ENCODE measurements around the gene ITGB1BP2. TPM values are rescaled to one million over a fixed set of nuclear protein-coding genes. Genes with fewer than 3 reads are reported as not detected.
A peak's percentile ranks its signal among the peaks of the same experiment; 100 is the strongest.
"Not testable (repeated sequence)": the region's sequence is repeated elsewhere in the genome, so short reads cannot be mapped to it uniquely, and the experiment has no call there.

The ITGB1BP2 gene
- 1.1 TPM for total RNA-seq

DNA sequence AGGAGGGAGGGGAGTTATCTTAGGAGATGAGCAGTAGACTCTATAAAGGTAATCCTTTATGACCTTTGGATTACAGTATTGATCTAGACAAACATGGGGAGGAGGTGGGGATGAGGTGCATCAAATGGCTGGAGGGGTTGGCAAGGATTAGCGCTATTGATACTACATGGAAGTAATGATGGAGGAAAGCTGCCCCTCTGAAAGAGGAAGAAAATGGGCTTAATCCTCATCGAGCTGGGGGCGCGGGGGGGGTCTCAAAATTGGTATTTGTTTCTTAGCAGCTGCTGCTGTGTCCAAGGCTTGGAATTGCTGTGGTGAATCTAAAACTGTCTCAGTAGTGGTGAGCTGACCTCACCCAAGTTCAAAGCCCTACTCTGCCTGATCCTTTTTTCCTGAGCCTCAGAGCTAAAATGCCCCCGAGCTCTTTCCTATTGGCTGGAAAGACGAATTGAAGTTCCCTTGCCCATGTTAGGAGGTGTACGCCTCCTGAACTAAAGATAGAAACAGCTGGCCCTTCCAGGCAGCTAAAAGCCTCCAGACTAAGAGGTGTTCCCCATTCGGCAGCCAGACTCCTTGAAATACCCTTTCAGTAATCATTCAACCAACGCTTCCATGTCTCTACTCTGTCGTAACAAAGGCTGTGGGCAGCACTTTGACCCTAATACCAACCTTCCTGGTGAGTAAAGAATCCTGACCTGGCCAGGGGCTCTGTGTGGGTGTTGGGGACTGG is at the start of gene ITGB1BP2:
TSS of gene ITGB1BP2 (plus strand) at position 556 of the 730 bp plus-strand sequence. CDS start at position 613, 57 bp downstream.
- DNase-seq (ENCODE audit: low read depth in 2 of 3, low spot score in 2 of 3) = no peak

DNA sequence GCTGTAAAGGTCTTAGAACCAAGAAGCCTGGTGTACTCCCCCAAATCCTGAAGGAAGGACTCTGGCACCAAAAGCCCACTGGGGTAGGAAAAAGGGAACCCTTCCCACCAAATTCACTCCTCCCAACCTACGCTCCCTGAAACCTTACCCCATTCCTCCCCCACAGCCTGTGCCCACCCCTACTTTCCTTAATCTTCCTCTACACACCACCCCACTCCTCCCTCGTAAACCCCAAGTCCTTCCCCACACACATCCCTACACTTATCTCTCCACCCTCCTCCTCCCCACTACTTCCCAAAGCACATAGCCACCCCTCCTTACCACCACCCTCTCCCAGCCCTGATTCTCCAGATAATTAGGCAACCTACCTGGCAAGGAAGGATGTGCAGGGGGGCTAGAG is 49.3 kb upstream of the ITGB1BP2 start:
- no peak for DNase-seq (ENCODE audit: low read depth in 2 of 3, low spot score in 2 of 3)

DNA sequence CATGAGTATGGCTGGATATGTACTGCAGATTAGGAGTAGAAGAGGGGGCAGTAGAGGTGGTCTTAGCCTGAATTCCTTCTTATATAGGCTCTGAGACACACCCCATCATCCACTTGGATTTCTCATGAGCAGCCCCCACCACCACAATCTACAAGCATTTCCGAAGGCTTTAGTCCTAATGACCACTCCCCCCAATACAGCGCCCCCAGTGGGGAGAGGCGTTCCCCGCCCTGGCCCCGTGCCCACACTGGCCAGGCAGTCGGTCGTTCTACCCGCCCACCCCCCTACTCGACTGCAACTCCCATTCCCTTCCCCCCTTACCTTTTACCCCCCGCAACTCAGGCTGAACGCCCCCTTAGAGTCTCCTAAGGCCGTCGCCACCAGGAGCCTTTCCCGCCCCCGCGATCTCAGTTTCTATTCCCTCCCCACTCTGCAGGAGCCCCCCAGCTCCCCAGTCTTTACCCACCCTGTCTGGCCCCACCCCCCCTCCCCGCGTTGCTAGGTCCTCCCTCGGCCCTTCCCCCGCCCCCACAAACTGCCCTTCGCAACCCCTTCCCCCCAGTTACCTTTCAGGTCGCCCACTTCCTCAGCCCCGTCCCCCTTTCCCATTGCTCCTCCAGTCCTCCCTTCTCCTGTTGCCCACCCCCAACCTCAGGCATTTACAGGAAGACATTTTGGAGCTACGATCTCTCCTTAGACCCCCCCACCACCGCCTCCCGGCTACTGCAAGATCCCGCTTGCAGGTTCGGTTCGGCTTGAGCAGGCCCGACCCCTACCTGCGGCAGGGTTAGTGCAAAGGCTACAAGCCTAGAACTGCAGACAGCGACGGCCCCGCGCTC is 48.1 kb upstream of the ITGB1BP2 start:
- peak in 1 of 3 donors; percentile 58 for DNase-seq (ENCODE audit: low read depth in 2 of 3, low spot score in 2 of 3)

DNA sequence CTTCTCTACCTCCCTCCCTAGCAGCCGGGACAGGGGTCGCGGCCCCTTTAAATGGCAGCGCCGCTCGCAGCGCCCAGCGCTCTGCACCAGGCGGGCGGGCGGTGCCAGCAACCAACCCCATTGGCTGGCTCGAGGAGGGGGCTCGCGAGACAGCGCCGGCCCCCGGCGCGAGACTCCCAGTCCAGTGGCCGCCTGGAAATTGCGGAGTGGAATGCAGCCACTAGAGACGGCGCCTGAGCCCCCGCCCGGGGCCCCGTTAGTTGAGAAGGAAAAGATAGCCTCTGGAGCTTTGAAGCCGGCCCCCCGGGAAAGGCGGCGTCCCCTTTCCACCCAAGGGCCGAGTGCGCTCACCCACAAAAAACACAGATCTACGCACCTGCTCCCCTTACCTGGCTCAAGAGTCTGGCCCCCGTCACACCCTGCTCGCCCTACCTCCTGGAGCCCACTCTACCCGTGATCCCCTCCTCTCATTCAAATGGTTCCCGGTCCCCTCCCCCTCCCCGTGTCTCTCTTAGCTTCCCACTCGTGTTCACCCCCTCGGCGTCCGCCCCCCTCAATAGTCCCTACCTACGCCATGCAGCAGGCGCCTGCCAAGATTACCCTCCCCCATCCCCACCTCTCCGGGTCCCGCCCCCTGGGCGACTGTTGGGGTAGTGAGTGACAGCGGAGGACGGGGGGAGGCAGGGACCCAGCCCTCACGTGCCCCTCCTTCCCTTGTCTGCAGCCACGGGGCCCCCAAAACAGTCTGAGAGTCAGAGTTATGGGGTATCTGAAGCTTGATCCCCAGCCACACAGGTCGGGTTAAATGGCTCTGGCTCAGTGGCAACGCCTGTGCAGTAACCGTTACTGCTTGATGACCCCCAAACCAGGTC is 47.2 kb upstream of the ITGB1BP2 start, which contains the start of gene ZMYM3:
TSS of gene ZMYM3 (minus strand) at position 49 of the 872 bp plus-strand sequence. CDS start 885 bp downstream, outside the sequence.
- DNase-seq (ENCODE audit: low read depth in 2 of 3, low spot score in 2 of 3) = peak; percentile 33 to 90 (median 85)

DNA sequence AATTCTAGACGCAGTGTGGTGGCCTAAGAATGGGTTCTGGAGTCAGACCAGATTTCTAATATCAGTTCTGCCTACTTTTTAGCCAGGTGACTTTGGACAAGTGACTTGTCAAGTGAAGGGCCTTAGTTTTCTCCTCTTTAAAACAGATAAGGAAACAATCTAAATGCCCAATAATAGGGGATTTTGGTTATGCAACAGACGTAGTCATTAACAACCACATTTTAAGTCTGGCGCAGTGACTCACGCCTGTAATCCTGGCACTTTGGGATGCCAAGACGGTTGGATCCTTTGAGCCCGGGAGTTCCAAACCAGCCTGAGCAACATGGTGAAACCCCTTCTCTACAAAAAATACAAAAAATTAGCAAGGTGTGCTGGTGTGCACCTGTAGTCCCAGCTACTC is 45.5 kb upstream of the ITGB1BP2 start:
- no peak for DNase-seq (ENCODE audit: low read depth in 2 of 3, low spot score in 2 of 3)

DNA sequence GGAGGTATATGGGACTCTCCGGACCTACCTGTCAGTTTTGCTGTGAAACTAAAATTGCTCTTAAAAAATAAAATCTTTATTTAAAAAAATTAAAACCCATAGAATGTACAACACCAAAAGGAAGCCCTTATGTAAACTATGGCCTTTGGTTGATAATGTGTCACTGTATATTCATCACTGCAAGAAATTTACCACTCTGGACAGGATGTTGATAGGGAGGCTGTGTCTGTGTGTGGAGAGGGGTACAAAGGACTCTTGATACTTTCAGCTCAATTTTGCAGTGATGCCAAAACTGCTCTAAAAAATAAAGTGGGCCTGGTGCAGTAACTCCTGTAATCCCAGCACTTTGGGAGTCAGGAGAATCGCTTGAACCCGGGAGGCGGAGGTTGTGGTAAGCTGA is 44.7 kb upstream of the ITGB1BP2 start:
- DNase-seq (ENCODE audit: low read depth in 2 of 3, low spot score in 2 of 3) = no peak

DNA sequence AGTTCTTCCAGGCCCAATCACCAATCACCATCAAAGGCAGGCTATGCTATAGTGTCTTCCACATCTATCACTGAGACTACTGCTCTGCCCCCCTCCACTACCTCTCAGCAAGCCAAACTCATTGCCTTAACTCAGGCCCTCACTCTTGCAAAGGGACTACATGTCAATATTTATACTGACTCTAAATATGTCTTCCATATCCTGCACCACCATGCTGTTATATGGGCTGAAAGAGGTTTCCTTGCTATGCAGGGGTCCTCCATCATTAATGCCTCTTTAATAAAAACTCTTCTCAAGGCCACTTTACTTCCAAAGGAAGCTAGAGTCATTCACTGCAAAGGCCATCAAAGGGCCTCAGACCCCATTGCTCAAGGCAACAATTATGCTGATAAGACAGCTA is 32.9 kb upstream of the ITGB1BP2 start:
- not testable (repeated sequence) for DNase-seq (ENCODE audit: low read depth in 2 of 3, low spot score in 2 of 3)

DNA sequence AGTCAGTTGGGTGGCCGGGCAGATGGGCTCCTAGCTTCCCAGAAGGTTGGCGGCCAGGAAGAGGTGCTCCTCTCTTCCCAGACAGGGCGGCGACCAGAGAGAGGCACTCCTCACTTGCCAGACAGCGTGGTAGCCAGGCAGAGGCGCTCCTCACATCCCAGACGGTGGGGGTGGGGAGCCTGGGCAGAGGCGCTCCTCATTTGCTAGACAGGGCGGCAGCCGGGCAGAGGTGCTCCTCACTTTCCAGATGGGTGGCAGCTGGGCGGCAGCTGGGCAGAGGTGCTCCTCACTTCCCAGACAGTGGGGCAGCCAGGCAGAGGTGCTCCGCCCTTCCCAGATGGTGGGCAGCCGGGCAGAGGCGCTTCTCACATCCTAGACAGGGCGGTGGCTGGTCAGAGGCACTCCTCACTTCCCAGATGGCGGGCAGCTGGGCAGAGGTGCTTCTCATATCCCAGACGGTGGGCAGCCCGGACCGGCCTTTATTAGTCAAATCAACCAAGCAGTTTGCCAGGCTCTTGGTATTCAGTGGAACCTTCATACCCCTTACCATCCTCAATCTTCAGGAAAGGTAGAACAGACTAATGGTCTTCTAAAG is 31.7 kb upstream of the ITGB1BP2 start:
- DNase-seq (ENCODE audit: low read depth in 2 of 3, low spot score in 2 of 3) = no peak

DNA sequence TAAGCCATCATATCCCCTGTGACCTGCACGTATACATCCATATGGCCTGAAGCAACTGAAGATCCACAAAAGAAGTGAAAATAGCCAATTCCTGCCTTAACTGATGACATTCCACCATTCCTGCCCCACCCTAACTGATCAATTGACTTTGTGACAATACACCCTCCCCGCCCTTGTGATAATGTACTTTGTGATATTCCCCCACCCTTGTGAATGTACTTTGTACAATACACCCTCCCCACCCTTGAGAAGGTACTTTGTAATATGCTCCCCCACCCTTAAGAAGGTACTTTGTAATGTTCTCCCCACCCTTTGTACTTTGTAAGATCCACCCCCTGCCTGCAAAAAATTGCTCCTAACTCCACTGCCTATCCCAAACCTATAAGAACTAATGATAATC is 29.2 kb upstream of the ITGB1BP2 start:
- DNase-seq (ENCODE audit: low read depth in 2 of 3, low spot score in 2 of 3) = not testable (repeated sequence)

DNA sequence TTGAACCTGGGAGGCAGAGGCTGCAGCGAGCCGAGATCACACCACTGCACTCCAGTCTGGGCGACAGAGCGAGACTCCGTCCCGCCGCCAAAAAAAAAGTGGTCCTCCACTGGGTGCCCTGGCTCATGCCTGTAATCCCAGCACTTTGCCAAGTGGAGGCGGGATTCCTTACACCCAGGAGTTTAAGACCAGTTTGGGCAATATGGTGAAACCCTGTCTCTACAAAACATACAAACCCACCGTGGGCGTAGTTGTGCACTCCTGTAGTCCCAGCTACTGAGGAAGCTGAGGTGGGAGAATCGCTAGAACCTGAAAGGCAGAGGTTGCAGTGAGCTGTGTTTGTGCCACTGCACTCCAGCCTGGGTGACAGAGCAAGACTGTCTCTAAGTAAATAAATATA is 20.2 kb upstream of the ITGB1BP2 start:
- not testable (repeated sequence) for DNase-seq (ENCODE audit: low read depth in 2 of 3, low spot score in 2 of 3)

DNA sequence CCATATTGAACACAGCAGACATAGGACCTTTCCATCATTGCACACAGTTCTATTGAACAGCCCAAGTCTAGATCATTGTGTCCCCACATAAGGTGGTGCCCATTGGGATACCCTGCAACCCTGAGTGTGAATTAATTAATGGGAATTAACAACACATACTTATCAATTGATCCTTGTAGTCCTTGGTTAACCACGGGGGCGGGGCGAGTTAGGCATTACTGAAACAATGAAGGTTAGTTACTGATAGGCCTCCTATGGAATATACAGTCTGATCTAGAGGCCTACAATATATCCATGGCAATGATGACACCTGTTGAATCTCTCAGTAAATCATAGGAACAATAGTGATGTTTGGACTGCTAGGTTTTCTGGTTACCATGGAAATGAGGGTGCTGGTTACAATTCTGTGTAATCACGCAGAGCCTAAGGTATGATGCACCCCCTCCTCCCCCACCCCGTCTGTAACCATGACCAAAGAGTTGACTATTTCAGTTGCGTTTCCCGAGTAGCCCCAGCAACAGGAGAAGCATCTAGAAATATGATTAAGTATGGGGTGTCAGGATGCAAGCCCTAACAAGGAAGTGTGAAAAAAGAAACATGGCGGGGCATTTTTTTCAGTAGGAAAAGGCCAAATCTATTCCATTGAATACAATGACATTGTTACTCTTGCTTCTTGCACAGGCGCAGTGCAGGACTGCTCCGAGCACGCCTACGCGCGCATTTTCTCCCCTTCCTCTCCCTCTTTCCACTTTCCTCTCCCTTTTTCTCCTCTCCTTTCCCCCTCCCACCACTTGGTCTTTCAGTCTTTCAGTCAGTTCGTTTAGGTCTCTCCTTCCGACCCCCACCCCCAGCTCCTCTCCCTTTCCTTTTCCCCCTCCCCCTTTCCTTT is 18.8 kb upstream of the ITGB1BP2 start:
- DNase-seq (ENCODE audit: low read depth in 2 of 3, low spot score in 2 of 3) = peak in 2 of 3 donors; percentile 23 to 41

DNA sequence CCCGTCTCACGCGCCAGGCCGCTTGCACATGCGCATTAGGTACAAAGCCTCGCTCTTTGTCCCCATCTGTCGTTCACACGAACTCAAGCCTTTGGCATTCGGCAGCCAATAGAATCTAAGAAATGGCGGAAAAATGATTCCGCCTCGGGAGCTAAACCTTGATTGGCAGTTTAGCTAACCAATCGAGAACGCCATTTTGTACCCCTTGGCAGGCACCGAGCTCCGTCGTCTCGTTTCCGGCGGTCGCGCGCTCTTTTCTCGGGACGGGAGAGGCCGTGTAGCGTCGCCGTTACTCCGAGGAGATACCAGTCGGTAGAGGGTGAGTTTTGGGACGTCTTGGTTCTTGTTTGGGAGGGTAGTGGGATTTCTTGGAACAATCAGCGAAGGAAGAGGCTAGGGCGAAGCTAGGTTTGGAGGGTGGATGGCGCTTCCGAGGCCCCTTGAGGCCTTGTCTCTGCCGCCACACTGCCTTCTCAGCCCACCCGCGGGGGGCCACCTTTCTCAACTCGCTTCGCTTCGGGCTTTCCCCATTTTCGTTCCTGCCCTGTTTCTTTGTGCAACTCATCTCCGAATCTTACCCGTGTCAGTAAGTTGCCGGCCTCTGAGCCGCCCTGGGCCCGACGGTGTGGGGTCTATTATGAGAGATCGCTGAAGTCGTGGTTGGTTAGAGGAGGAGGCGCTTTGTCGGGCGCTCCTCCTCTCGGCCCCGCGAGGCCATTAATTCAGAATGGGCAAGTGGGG is 18.0 kb upstream of the ITGB1BP2 start, which contains the start of gene NONO:
TSS of gene NONO (plus strand) at position 233 of the 741 bp plus-strand sequence. CDS start 7,003 bp downstream, outside the sequence.
- DNase-seq (ENCODE audit: low read depth in 2 of 3, low spot score in 2 of 3) = peak; percentile 71 to 98 (median 96)

DNA sequence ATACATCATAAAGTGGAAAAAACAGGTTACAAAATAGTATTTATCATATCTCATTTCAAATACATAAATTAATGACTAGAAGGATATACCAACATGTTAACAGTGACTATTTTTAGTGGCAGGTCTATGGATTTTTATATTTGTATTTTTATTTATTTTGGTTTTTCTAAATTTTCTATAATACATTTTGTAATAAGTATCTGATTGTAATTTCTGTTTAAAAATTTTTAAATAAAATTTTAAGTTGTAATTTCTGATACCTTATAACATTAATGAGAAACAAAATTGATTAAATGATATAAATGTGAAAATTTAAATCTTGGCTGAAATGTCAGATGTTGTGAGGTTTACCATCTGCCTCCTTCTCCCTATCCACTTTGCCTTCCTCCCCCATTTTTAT is 15.6 kb upstream of the ITGB1BP2 start:
- DNase-seq (ENCODE audit: low read depth in 2 of 3, low spot score in 2 of 3) = no peak

DNA sequence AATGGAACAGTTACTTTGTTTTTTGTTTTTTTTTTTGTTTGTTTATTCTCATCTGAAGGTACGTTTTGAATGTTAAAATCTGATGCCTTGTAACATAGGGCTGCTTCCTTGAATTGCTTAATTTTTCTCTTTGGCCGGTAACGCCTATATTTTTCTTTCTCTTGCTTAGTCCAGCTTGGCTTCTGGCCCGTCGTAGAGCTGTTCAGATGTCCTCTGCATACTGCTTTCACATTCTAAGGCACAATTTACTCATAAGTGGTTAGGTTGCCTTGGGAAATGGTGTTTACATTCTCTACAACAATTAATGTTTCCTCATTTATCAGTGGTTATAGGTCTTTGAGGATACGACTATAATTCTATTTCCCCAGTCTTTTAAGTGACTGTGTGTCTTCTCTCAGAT is 10.2 kb upstream of the ITGB1BP2 start:
- DNase-seq (ENCODE audit: low read depth in 2 of 3, low spot score in 2 of 3) = no peak

DNA sequence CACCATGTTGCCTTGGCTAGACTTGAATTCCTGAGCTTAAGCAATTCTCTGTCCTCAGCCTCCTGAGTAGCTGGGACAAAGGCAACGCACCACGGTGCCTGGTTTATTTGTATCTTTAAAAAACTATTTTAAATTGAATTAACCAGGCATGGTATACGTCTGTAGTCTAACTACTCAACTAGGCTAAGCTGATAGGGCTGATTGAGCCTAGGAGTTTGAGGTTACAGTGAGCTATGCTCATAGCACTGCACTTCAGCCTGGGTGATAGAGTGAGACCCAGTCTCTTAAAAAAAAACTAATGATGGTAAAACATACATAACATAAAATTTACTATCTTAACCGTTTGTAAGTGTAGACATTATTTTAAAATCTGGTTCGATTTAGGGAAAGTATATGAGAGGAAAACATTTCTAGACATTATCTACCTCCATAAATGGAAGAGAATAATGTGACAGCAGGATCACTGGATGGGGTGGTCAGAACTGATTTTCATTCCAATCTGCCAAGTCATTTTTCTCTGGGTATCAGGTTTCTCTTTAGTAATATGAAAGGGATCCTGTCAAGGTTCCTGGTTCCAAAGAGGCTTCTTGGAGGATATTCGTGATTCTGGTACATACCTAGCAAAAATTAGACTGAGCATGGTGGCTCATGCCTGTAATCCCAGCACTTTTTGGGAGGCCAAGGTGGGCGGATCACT is 8.7 kb upstream of the ITGB1BP2 start:
- DNase-seq (ENCODE audit: low read depth in 2 of 3, low spot score in 2 of 3) = no peak

DNA sequence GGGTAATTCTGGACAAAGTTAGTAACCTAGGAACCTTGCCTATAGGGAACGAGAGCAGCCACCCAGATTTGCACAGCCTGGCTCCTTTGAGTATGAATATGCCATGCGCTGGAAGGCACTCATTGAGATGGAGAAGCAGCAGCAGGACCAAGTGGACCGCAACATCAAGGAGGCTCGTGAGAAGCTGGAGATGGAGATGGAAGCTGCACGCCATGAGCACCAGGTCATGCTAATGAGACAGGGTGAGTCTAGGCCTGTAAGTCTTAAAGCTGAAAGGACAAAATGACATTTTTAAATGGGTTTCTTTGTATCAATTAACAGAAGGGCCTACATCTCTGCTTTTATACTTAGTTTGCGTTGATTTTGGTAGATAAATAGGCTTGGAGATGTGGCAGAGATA is 4.7 kb upstream of the ITGB1BP2 start:
- no peak for DNase-seq (ENCODE audit: low read depth in 2 of 3, low spot score in 2 of 3)

DNA sequence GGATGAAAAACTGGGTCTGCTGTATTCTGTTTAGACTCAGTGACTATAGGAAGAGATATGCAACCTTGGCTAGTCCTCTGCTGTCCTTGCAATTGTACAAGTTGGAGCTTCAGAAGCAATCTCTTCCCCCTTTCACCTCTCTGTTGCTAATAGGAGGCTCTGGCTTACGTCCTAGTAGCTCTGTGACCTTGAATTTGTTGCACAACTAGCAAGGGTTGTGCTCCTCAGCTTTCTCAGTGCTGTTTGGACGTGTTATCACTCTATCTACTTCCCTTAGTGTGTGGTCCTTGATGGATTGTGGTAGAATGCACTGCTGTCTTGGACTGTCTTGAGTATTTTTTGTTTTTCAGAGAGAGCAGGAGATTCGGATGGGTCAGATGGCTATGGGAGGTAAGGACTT is 3.4 kb upstream of the ITGB1BP2 start:
- DNase-seq (ENCODE audit: low read depth in 2 of 3, low spot score in 2 of 3) = no peak

DNA sequence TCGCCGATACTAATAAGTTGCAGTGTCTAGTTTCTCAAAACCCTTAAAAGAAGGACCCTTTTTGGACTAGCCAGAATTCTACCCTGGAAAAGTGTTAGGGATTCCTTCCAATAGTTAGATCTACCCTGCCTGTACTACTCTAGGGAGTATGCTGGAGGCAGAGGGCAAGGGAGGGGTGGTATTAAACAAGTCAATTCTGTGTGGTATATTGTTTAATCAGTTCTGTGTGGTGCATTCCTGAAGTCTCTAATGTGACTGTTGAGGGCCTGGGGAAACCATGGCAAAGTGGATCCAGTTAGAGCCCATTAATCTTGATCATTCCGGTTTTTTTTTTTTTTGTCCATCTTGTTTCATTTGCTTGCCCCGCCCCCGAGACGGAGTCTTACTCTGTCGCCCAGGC is 1.5 kb upstream of the ITGB1BP2 start:
- not testable (repeated sequence) for DNase-seq (ENCODE audit: low read depth in 2 of 3, low spot score in 2 of 3)
